ENCODE measurements around the gene CCSER1. TPM values are rescaled to one million over a fixed set of nuclear protein-coding genes. Genes with fewer than 3 reads are reported as not detected.

CCSER1 gene
- total RNA-seq, 1 experiment from 2014 or later: 0.05 TPM

DNA sequence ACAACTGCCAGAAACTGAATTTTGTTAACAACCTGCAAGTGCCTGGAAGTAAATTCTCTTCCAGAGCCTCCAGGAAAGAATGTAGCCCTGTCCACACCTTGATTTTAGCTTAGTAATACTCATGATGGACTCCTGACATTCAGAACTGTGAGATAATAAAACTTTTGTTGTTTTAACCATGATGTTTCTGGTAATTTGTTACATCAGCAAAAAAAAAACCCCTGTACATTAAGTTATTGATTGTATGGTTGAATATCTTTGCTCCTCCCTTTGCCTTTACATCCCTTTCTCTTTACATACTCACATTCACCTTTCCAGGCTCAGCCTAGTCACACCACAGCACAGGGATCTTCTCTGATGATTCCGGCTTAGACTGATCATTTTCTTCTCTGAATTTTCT, 1294.8 kb downstream of the CCSER1 start:
- no peak overlapping the region for H3K4me3 ChIP-seq (ENCODE audit: low read depth in 2 of 2, low read length in 2 of 2)
- in situ Hi-C loops (cut with HindIII; ENCODE audit: low pct_unique_long_range_greater_than_20kb, low sequenced_read_pairs) (no loop called here), intact Hi-C loops (cut with micrococcal nuclease; ENCODE audit: unreplicated experiment) (no loop called here)
- H3K27me3 ChIP-seq (ENCODE audit: control insufficient read depth, insufficient read depth, low read length): no peaks in the 10 kb centered on the region
- H3K4me1 ChIP-seq (ENCODE audit: control insufficient read depth, insufficient read depth, low read length): no peaks in the 10 kb centered on the region
- BruUV-seq (replicated peaks): no TSS peak
- DNase-seq (ENCODE audit: low read depth, low spot score) (no peak), ATAC-seq (no peak)
- ChIA-PET CTCF (no interaction called here), POLR2A (no interaction called here)
- H3K9me3 ChIP-seq (ENCODE audit: control insufficient read depth, insufficient read depth, low read depth, low read length): no peaks in the 10 kb centered on the region
- TF ChIP-seq SIN3A (IDR thresholded peaks at IDR 0.05; ENCODE audit: borderline replicate concordance, insufficient read depth, low read depth, low read length) (no peak), TCF7L2 (IDR thresholded peaks at IDR 0.05; ENCODE audit: low read depth, low read length) (no peak), POLR2AphosphoS5 (IDR thresholded peaks at IDR 0.05; ENCODE audit: low read depth, low read length) (no peak)
- TF ChIP-seq, protein P1, sequence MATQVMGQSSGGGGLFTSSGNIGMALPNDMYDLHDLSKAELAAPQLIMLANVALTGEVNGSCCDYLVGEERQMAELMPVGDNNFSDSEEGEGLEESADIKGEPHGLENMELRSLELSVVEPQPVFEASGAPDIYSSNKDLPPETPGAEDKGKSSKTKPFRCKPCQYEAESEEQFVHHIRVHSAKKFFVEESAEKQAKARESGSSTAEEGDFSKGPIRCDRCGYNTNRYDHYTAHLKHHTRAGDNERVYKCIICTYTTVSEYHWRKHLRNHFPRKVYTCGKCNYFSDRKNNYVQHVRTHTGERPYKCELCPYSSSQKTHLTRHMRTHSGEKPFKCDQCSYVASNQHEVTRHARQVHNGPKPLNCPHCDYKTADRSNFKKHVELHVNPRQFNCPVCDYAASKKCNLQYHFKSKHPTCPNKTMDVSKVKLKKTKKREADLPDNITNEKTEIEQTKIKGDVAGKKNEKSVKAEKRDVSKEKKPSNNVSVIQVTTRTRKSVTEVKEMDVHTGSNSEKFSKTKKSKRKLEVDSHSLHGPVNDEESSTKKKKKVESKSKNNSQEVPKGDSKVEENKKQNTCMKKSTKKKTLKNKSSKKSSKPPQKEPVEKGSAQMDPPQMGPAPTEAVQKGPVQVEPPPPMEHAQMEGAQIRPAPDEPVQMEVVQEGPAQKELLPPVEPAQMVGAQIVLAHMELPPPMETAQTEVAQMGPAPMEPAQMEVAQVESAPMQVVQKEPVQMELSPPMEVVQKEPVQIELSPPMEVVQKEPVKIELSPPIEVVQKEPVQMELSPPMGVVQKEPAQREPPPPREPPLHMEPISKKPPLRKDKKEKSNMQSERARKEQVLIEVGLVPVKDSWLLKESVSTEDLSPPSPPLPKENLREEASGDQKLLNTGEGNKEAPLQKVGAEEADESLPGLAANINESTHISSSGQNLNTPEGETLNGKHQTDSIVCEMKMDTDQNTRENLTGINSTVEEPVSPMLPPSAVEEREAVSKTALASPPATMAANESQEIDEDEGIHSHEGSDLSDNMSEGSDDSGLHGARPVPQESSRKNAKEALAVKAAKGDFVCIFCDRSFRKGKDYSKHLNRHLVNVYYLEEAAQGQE (IDR thresholded peaks at IDR 0.05; ENCODE audit: insufficient read depth in 1 of 2, low read depth in 2 of 2, low read length in 1 of 2): no peak
- TF ChIP-seq, protein P2, sequence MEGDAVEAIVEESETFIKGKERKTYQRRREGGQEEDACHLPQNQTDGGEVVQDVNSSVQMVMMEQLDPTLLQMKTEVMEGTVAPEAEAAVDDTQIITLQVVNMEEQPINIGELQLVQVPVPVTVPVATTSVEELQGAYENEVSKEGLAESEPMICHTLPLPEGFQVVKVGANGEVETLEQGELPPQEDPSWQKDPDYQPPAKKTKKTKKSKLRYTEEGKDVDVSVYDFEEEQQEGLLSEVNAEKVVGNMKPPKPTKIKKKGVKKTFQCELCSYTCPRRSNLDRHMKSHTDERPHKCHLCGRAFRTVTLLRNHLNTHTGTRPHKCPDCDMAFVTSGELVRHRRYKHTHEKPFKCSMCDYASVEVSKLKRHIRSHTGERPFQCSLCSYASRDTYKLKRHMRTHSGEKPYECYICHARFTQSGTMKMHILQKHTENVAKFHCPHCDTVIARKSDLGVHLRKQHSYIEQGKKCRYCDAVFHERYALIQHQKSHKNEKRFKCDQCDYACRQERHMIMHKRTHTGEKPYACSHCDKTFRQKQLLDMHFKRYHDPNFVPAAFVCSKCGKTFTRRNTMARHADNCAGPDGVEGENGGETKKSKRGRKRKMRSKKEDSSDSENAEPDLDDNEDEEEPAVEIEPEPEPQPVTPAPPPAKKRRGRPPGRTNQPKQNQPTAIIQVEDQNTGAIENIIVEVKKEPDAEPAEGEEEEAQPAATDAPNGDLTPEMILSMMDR (IDR thresholded peaks at IDR 0.05): no peak
- no peaks in the 10 kb centered on the region for H3K36me3 ChIP-seq (ENCODE audit: control insufficient read depth, insufficient read depth, low read length)
- H3K27ac ChIP-seq (ENCODE audit: low read length): no peak overlapping the region

DNA sequence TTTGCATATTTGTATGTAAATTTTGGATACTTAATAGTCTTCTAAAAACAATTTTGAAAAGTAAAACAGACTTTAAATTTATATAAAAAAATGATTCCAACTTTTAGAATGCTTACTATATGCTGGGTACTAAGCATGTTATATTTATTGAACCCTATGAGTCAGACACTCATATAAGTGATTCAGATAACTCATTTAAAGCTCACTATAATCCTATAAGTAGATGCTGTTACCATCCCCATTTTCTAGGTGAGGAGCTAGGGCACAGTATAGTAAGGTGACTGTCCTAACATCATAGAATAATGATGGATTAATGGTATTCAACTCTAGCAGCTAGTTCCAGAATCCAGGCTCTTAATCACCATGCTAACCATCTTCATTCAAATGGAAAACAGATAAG, 1299.5 kb downstream of the CCSER1 start:
- ATAC-seq (no peak), DNase-seq (ENCODE audit: low read depth, low spot score) (no peak)
- no peaks in the 10 kb centered on the region for H3K27me3 ChIP-seq (ENCODE audit: control insufficient read depth, insufficient read depth, low read length)
- no peaks in the 10 kb centered on the region for H3K9me3 ChIP-seq (ENCODE audit: control insufficient read depth, insufficient read depth, low read depth, low read length)
- intact Hi-C loops (cut with micrococcal nuclease; ENCODE audit: unreplicated experiment) (no loop called here), in situ Hi-C loops (cut with HindIII; ENCODE audit: low pct_unique_long_range_greater_than_20kb, low sequenced_read_pairs) (no loop called here)
- no peaks in the 10 kb centered on the region for H3K4me1 ChIP-seq (ENCODE audit: control insufficient read depth, insufficient read depth, low read length)
- BruUV-seq (replicated peaks): no TSS peak
- ChIA-PET POLR2A (no interaction called here), CTCF (no interaction called here)
- no peaks in the 10 kb centered on the region for H3K36me3 ChIP-seq (ENCODE audit: control insufficient read depth, insufficient read depth, low read length)
- H3K27ac ChIP-seq (ENCODE audit: low read length): no peak overlapping the region
- TF ChIP-seq, protein P1 (IDR thresholded peaks at IDR 0.05; ENCODE audit: insufficient read depth in 1 of 2, low read depth in 2 of 2, low read length in 1 of 2): no peak
- TF ChIP-seq SIN3A (IDR thresholded peaks at IDR 0.05; ENCODE audit: borderline replicate concordance, insufficient read depth, low read depth, low read length) (no peak), TCF7L2 (IDR thresholded peaks at IDR 0.05; ENCODE audit: low read depth, low read length) (no peak), POLR2AphosphoS5 (IDR thresholded peaks at IDR 0.05; ENCODE audit: low read depth, low read length) (no peak)
- TF ChIP-seq, protein P2 (IDR thresholded peaks at IDR 0.05): no peak
- no peak overlapping the region for H3K4me3 ChIP-seq (ENCODE audit: low read depth in 2 of 2, low read length in 2 of 2)
